Effector CD8-positive, alpha-beta T cell (primary cell): ENCODE measurements around the gene ZBTB20.

Source experiments
- DNase-seq: peaks from one replicate; lab custom pipeline; 2025; lab: John Stamatoyannopoulos, UW

Gene ZBTB20

DNA sequence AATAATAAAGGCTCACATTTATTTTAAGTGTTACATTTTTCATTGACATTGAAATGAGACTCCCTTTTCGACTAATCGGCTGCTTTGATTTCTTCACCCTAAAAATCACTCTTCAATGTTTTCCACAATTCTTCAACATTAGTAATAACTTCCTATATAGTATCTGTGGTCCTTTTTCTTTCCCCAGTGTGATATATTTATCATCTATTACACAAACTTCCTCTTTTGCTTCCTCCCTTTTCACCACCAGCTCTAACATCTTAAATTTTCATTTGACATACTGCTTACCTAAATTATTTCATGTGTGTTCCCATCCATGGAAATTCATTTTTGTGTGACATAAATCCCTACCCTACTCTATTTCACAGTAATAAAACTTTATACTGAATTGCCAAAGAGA is 608.9 kb downstream of the ZBTB20 start:
- no peak for DNase-seq

DNA sequence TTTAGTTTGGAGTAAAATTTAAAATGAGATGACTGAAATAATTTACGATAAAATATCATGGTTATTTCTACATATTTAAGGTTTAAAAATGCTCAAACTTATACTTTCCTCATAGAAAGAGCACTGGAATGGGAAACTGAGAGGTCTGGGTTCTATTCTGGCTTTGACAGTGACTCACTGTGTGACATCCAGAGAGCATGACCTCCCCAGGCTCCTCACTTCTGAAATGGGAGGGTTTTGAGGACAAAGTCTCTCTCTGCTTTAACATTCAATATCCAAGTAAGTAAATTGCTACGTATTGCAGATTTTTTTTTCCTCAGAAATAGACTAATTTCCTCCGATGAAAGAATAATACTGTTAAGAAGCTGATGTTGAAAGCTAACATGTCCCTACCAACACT is 618.6 kb downstream of the ZBTB20 start:
- no peak for DNase-seq

DNA sequence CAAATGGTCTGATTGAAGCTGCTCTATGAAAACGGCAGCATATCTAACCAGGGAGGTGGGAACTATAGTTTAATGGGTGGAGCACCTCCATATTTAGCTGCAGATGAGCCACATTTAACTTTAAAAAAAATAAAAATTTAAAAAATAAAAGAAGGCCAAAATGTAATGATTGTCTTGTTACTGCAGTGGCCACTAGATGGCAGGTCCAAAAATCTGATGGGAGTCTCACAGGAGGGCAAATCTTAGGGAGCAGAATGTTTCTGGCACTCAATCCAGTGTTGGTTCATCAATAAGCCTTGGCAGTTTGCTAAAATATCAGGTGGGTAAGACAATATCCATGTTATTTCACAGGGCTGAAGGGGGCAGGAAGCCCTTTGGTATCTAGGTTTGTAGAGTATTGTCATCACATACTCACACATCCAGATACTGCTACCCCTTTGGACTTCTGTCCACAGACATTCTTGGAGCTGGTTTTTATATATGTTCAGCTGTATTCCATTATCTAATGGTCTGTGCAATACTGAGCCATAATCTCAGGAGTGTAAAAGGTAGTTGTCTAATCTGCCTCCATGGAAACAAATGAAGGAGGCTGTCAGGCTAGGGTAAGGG is 619.9 kb downstream of the ZBTB20 start:
- no peak for DNase-seq

DNA sequence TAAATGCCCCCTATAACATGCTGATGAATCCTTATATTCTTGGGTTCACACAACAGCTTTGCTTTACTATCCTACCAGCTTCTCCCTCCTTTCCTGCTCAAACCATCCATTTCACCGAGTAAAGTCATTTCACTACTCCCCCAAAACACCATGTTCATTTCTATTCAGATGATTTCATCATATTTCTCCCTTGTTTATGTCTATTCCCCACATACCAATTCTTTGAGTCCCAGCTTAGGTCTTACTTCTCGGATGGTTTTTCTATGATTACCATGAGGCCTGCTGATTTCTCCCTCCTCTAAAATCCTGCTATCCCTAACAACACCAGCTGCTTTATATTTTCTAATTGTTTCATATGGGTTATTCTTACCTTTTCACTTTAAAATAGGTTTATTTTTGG is 621.8 kb downstream of the ZBTB20 start:
- DNase-seq: no peak

DNA sequence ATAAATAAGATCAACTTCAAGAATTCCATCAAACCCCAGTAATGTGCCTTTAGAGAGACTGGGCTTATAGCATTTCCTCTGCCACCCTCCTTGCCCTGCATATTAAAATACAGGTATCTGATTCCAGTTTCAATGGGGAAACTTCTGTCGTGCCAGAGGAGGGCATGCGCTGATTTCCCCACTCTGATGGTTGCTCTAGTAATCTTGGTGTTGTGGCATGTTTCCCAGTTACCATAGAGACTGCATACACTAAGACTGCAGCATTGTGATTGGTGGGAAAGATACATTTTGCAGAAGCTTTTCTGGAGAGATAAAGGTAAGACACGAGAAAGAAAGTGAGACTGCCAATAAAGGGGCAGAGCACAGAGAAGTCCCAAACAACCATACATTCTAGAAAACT is 627.7 kb downstream of the ZBTB20 start:
- DNase-seq: no peak

DNA sequence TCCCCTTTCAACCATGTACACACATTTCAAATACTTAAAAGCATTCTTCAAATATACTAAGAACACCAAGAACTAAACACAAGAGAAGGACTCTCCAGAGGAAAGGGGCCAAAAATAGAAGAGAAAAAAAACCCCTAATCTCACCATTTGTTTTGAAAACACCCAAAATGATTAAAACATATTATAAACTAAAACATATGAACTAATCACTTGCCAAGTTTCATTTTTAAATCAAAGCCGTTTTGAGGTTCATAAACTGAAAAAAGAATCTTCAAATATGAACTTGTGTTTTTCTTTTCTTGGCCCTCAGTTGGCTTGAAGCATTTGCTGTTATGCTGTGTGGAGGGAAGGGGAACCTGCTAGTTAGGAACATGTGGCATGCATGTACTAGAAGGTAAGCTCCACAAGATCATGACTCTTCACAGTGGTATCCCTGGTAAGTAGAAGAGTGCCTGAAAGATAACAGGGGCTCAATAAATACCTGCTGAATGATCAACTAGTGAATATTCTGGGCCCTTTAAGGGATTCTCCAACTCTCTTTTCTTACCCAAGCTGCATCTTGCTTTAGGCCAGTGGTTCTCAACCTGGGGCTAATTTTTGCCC is 628.8 kb downstream of the ZBTB20 start:
- DNase-seq: no peak

DNA sequence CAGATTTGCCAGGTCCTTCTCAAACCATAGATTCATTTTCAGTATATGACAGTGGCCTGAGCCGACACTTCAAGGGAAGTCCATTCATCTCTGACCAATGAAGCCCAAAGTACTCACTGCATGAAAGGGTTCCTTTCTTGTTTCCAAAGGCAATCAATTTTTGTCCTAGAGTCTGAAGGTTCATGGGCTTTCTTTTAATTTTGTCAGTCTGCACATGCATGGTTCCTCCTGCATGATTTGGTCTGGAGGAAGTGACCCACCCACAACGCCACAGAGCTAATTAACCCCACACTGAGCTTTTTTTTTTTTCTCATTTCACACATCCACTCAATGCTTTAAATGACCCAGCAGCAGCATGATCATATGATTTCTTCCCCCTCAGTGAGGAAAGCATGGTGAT is 636.9 kb downstream of the ZBTB20 start:
- no peak for DNase-seq

DNA sequence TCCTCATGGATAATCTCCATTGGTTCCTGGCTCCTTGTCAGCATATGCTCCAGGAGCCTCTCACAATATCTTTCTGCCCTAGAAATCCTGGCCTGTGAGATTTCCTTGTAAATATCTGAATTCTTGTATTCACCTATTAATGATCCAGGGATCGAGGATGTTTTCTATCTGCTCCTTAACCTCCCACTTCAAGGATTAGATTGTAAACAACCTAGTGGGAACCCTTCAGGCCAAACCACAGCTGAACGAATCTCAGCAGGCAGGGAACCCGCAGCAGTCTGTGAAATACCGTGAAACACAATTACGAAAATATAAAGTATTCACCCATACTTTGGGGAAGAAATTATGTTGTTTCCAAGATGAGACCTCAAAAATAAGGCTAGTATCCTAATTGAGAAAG is 637.3 kb downstream of the ZBTB20 start:
- DNase-seq: no peak

DNA sequence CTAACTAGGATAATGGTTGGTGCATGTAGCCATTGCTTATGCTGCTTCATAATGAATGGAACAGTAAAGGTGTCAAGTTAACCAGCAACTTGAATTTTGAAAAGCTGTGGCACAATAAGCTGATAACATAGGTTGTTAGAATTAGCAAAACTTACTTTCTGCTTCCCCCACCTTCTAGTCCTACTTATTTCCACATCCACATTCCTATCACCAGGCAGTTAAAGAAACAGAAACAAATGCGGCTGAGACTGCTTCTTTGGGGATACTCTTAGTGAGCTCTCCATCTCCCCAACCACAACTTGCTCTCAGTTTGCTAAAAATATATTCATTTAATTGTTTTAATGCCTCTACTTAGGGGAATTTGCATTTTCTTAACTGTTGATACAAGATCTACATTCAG is 638.1 kb downstream of the ZBTB20 start:
- no peak for DNase-seq

DNA sequence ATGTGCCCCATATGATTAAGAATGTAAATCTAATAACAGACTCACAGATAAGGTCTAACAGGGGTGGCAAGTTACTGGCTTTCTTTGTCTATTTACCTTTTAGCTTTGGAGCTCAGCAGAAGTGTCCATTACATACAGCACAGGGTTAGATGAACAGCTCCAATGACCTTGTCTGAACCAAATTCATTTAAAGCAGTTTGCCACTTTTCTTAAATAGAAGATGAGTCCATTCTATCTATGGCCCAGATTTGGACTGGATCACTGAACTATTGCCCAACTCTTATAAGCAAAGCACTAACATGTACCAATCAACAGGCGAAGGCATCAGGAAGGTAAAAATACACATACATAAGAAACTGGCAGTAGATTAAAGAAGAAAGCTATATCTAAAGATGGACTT is 638.9 kb downstream of the ZBTB20 start:
- no peak for DNase-seq

DNA sequence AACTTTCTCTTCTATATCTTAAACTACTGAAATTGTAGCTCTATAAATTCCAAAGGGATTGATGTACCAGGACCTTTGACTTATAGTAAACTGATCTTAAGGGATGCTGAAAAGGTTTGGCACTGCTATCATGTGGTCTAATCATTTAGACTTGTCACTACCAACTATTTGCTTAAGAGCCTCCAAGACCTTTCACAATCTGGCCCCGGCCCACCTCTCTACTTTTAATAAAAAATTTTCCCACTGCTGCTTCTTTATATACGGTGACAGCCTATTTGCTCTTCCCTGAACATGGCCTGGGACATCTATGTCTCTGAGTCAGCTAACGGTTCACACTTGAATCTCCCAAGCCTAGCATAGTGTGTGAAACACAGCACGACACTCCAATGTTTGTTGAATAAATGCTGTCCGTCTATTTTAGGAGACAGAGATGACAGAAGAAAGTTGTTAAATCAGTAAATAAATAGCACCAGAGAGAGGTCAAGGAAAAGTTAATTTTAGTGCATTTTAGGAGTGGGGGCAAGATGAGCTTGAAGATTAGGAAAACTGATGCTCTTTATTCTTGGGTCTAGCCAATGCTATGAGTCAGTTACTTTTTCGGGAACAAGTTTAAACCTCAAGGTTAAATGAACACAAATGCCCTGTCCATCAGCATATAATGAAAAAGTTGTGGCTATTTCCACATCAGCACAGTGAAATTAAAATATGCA is 640.3 kb downstream of the ZBTB20 start:
- DNase-seq: no peak

DNA sequence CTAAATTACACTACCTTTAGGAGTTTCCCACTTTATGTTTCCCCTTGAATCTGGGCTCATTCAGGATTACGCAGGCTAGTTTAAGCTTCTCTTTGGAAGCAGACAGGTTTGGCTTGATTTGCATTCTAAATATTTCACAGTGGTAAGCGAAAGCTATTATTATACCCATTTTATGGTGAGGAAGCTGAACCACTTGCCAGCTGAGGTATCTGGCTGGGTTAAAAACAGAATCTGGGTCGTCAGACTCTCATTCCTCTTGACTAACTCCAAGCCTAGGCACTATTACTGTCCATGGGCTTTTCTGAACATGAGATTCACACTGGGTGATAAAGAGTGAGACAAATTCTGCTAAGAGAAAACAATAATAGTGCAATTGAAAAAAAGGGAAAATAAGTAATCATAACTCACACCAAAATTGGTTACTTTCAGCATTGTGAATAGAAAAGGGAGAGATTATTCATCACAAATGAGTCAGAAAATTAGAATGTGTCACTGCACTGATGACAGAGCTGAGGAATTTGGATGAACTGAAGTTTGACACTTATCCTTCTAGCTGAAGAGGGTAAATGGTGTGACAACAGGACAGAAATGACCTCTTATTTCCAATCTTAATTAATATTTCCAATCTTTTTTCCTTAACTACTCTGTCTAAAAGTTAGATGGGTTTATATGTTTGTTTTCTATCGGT is 642.0 kb downstream of the ZBTB20 start:
- DNase-seq: no peak

DNA sequence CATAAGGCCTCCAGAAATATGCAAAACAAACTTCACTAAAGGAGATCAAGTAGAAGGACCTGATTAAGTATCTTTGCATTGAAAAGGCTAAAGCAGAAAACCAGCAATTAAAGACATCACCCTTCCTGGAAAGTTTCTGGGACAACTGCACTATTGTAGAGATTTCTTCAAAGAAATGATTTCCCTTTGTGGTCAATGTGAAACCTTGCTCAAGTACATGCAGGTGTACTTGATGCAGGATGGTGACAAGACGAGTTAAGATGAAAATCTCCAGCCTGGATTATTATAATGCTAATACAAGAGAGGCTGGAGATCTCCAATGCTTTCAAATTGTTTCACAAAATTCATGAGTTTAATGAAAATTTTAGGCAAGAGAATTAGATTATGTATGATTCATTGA is 644.9 kb downstream of the ZBTB20 start:
- DNase-seq: no peak

DNA sequence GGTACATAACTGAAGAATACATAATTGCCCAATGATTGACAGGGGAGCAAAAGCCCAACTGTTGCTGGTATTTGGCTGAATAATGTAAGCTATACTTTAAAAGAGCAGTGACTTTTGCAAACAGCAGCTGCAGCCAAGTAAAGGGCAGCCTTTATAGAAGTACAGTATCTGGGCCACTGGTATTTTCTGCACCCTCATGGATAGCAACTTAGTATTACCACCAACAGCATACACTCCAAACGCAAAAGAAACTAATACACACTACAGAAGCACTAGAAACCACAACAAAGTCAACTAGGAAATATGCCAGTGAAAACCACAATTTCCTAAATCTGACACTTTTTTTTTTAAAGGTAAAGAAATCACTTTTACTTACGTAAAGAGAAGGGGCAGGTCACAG is 647.1 kb downstream of the ZBTB20 start:
- no peak for DNase-seq

DNA sequence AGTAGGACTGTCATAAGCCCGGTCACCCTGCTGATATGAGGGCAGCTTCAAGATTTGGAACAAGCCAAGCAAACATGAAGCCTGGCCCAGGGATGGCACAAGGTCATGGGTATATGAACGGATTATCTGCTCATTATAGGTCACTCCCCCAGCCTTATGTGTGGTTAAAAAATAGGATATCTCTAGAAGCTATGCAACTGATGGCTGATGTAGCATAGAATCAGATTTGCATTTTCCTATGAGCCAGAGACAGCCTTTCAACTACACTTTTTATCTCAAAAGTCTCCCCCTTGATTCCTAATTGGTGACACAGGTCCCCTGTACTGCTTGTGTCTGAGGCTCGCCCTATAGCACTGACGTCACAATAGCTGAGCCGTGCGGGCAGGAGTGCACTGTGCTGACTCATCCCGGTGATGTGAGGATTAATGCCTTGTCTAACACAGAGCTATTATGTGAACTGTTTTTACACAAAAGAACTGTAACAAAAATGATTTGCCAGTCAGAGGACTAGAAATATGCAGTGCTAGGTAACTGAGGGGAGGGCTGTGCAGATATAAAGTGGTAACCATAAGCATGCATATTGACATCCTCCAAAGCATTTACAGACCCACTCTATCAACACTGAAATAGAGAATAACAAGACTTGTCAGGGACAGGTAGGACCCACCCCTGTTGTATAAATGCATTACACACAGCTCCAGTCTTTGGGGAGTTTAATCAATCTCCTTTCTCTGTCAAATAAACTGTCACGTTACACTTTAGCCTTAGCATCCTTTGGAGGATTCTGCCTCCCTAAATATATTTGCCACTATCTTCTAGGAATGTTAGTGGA is 648.3 kb downstream of the ZBTB20 start:
- no peak for DNase-seq

DNA sequence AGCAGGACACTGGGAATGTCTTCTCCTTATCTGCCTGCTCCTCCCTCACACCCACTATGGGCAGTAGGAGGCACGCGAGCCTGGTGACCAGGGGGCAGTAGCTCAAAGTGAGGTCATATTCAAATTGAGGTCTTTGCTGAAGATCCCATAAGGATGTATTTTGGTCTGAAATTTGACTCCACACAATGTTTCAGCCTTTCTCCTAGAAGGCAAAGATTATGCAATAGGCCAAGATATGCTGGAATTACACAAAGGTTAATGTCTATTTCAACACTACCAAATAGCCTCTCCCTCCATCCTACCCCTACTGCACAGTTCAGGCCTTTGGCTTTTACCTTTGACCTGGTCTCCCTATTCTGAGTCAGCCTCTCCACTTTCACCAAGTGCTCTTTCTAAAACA is 650.2 kb downstream of the ZBTB20 start:
- no peak for DNase-seq

DNA sequence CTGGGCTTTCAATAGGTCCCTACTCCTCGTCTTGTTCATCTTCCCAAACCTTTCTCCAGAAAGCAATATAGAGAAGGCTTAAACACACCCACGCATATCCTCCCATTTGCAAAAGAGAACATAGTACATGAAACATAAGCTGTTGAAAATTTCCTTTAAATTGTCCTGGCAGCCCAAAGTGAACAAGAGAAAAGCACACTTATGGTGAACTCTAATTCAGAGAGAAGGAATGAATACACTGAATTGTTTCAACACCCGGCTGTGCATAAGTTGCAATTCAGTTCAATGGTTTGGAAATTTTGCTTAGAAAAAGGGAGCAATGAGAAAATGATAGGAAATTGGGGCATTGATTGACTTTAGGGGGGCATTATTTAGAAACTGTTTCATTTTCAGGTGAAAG is 650.6 kb downstream of the ZBTB20 start:
- DNase-seq: no peak

DNA sequence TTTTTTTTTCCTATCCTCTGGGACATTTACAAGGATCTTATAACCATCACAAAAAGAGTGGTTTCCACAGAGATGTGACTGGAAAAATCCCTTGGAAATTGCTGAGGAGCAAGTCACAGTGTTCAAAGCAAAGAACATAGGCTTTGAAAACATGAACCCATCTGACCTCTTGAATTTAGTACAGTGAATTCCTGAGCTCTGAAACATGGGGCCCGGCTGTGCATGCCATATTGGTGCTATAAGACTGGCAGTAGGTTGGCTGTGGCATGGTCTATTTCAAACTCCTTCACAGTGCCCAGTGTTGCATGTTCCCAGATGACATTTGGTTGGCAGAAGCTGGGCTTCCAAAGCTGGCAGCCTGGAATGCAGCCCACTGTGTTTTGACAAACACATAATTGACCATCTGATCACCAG is 651.1 kb downstream of the ZBTB20 start:
- no peak for DNase-seq

DNA sequence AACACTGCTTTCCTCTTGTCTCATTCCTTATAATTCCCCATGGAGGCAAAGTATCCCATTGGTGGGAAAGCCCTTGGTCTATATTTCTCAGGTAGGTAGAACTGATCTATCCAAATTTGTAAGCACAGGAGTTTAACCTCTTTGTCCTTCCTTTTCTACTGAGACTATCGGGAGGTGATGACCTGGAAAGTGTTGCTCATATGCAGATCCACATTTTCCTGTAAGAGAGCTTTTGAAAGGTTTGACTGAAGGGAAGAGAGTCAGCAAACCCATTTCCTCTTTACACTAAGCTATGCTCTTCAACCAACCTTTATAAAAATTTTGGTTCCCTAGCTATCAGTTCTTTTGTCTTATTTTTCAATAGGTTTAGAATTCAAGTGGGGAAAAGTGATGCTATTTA is 652.6 kb downstream of the ZBTB20 start:
- DNase-seq: no peak

DNA sequence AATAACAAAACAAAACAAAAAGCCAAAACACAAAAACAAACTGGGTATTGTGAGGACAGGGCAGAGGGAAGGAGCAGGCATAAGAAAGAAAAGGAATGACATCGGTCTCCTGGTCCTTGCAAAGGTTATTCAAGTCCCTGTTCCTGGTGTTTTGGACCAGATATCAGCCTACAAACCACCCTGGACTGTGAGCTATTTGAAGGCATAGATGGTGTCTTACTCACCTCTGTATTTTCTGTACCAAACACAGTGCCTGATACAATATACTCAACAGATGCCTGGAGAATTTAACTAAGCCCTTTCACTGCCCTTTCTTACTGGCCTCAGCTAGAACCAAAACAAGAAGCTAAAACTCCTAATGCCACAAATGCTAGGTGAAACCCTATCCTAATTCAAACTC is 656.3 kb downstream of the ZBTB20 start:
- DNase-seq: no peak

DNA sequence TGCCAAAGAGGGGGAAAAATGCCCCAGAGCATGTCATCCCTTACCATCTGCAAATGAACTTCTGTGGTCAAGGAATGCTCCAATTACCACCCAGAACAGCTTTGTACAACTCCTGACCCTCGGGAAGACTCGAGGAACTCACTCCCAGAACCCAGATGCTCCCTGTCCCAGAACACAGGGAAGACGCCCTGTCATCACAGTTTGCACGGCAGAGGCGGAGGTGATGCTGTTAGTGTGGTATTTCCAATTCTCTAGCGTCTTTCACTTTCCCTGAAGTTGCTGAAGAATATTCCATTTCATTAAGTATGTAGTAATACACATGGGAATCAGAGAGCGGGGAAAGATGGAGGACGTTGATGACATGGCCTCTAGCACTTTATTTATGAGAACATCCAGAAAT is 659.6 kb downstream of the ZBTB20 start:
- DNase-seq: no peak

DNA sequence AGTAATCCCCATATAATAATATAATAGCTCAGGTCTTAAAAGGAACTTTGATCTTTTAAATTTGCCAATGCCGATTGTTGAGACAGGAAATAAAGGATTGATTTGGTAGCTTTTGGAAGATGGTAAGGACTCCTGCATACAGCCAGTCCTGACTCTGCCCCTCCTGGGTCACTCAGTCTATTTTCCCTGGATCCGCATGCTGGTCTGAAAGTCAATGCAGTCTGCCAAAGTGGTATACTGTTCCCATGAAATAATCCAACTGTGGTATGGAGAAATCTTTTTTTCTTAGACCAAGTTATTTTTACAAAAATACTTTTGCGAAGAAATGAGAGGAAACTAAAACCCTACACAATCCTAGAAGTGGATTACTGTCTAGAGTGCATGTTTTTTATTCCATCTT is 662.2 kb downstream of the ZBTB20 start:
- no peak for DNase-seq
